ENCODE data around the gene SF3B4.

The SF3B4 gene

DNA sequence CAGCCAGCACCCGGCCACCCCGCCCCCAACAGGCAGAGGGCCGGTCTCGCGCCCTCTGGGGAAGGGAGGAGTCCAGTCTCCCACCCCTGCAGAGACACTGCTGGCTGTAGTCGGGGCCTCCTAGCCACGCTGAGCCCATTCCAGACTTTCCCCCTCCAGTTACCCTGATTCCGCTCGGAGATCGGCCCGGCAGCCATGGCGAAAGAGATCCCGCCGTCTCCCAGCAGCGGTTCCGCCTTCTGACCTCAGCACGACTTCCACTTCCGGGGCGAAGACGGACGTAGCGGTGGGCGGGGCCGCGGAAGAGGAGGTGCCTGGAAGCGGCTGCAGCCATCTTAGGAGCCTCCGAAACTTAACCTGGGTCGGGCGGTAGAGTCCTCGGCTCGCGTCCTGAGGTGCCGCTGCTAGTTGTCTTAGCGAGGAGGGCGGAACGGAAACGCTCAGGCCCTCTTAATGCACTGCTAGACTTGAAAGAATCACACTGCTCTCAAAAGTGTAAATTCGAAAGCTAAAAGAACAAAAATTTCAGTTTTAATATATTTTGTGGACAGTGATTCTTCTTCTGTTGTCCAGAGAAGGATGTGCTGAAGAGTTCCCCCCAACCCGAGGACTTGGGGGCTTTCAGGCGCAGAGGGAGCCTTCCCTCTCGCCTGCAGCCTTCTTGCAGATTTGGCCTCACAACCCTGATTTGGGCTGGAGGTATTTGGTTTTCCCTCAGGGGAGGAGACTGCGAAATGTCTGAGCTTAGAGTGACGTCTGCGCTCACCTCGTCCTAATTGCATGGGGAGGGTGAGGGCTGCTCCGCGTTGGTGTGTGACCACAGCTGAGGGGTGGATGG lies at the start of gene SF3B4:
SF3B4 (minus strand) TSS at position 241 of the 838 bp plus-strand sequence; CDS start at position 197, 44 bp downstream.
- peaks cover 50% of the 10 kb centered on the region for H3K4me1 Mint-ChIP-seq
- H3K27ac Mint-ChIP-seq = peak within 1 kb of the TSS; percentile 98
- H3K9me3 Mint-ChIP-seq = no peaks in the 10 kb centered on the region
- TF ChIP-seq CTCF (IDR thresholded peaks at IDR 0.05) = no peak
- H3K4me3 Mint-ChIP-seq = peak within 1 kb of the TSS; percentile 100
- peak; percentile 95 for DNase-seq
- H3K27me3 Mint-ChIP-seq (ENCODE audit: low read depth, poor library complexity) = peaks cover 5% of the 10 kb centered on the region
- H3K36me3 Mint-ChIP-seq (ENCODE audit: low read depth) = peaks cover 46% of the 10 kb centered on the region

GRCh38 chr1:149977345-149977744 lies 49.7 kb upstream of the SF3B4 start:
- H3K27me3 Mint-ChIP-seq (ENCODE audit: low read depth, poor library complexity) = no peaks in the 10 kb centered on the region
- peaks cover 51% of the 10 kb centered on the region for H3K36me3 Mint-ChIP-seq (ENCODE audit: low read depth)
- no peak overlapping the region for H3K4me3 Mint-ChIP-seq
- no peak overlapping the region for H3K27ac Mint-ChIP-seq
- no peak for DNase-seq
- TF ChIP-seq CTCF (IDR thresholded peaks at IDR 0.05) = no peak
- peaks cover 15% of the 10 kb centered on the region for H3K4me1 Mint-ChIP-seq
- no peaks in the 10 kb centered on the region for H3K9me3 Mint-ChIP-seq

DNA sequence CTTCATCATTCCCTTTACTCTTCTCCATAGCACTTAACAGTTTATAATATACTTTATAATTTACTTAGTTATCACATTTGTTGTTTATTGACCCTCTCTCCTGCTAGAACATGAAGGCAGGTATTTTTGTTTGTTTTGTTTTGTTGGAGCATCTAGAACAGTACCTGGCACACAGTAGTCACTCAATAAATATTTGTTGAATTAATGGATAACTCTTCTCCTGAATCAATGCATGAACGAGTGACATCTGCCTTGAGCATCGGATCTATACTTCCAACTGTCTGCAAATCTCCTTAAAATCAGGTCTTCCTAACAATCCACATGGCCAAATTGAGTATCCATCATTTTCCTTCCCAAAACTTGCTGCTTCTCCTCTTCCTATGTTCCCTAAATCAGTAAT lies 44.9 kb upstream of the SF3B4 start:
- no peak for TF ChIP-seq CTCF (IDR thresholded peaks at IDR 0.05)
- no peak for DNase-seq
- Mint-ChIP-seq H3K4me3 (no peak overlapping the region), H3K9me3 (no peaks in the 10 kb centered on the region), H3K27ac (no peak overlapping the region), H3K27me3 (ENCODE audit: low read depth, poor library complexity) (no peaks in the 10 kb centered on the region), H3K36me3 (ENCODE audit: low read depth) (peaks cover 64% of the 10 kb centered on the region), H3K4me1 (no peaks in the 10 kb centered on the region)

DNA sequence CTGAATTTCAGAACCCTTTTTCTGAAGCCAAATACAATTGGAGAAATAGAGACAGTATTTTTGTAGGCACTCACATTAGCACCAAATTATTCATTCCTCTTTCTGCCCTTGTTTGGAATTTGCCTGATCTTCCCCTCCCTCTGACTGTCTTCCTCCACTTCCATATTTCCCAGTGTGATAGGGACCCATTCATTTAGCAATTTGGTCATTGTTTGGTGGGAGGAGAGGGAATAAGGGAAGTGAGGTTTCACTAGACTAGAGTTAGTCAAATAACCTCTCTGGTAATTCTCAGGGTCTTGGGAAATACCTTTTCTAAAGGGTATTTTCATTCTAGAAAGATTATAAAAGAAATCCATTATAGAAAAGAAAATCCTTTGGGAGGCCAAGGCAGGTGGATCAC lies 40.0 kb upstream of the SF3B4 start:
- Mint-ChIP-seq H3K27ac (peak overlapping the region; percentile 58), H3K4me3 (no peak overlapping the region), H3K36me3 (ENCODE audit: low read depth) (peaks cover 58% of the 10 kb centered on the region), H3K4me1 (no peaks in the 10 kb centered on the region), H3K27me3 (ENCODE audit: low read depth, poor library complexity) (no peaks in the 10 kb centered on the region), H3K9me3 (no peaks in the 10 kb centered on the region)
- no peak for DNase-seq
- no peak for TF ChIP-seq CTCF (IDR thresholded peaks at IDR 0.05)

GRCh38 chr1:149967041-149967440 lies 39.4 kb upstream of the SF3B4 start:
- H3K9me3 Mint-ChIP-seq = no peaks in the 10 kb centered on the region
- DNase-seq = no peak
- H3K36me3 Mint-ChIP-seq (ENCODE audit: low read depth) = peaks cover 52% of the 10 kb centered on the region
- no peaks in the 10 kb centered on the region for H3K4me1 Mint-ChIP-seq
- H3K27me3 Mint-ChIP-seq (ENCODE audit: low read depth, poor library complexity) = no peaks in the 10 kb centered on the region
- no peak for TF ChIP-seq CTCF (IDR thresholded peaks at IDR 0.05)
- H3K27ac Mint-ChIP-seq = peak overlapping the region; percentile 75
- H3K4me3 Mint-ChIP-seq = no peak overlapping the region

DNA sequence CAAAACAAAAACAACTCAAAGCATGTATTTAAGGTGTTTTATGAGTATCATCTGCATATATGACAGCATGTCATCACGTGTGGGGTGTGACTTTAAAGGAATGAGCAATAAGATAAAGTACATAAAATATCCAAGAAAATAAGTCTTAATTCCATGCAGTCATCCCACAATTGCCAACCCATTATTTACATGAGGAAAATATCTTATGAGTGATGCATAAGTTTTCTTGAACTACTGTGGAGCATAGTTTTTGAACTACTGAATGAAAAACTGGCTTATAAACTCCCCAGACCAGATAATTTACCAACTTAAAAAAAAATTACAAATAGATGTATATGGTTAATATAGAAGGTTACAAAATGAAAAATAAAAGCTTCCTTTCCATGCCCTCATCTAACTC lies 38.8 kb upstream of the SF3B4 start:
- no peaks in the 10 kb centered on the region for H3K9me3 Mint-ChIP-seq
- TF ChIP-seq CTCF (IDR thresholded peaks at IDR 0.05) = no peak
- H3K36me3 Mint-ChIP-seq (ENCODE audit: low read depth) = peaks cover 53% of the 10 kb centered on the region
- DNase-seq = no peak
- no peaks in the 10 kb centered on the region for H3K4me1 Mint-ChIP-seq
- no peak overlapping the region for H3K4me3 Mint-ChIP-seq
- H3K27ac Mint-ChIP-seq = no peak overlapping the region
- no peaks in the 10 kb centered on the region for H3K27me3 Mint-ChIP-seq (ENCODE audit: low read depth, poor library complexity)
